Measurements from ENCODE around the gene PCID2.
A peak's percentile ranks its signal among the peaks of the same experiment; 100 is the strongest.

PCID2 gene

DNA sequence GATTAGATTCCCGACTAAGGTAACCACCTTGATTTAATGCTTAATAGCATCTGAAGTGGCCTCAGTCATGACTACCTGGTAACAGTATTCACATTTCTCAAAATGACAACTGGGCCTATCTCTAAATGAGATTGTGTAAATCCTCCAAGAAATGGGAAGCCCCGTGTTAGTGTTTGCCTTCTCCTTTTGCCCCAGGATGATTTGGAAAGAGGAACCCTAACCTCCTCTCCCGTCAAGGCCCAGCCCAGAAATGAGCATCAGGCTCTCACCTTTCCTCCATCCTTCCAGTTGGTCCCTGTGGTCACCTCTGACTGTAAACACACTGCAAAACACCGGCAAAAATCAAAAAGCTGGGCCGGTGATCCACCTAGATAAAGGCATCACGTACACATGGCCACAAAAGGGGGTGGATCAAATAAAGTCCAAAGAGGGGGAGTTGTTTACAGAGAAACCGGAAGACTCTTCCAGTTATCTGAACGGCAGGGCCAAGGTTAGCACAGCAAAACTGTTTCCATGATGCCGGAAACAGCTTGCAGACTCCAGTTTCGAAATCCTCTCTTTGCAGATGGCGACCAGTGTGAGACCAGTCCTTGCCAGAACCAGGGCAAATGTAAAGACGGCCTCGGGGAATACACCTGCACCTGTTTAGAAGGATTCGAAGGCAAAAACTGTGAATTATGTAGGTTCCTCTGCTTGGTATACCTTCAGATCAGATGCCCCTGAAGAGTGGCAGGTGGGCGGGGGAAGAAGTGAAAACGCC is 69.5 kb downstream of the PCID2 start:
- Histone ChIP-seq H2BK5ac (ENCODE audit: low read depth, low read length, poor library complexity) (no peak overlapping the region), H3K9me3 (ENCODE audit: insufficient read depth, low read depth, low read length) (peaks cover 2% of the 10 kb centered on the region), H4K91ac (ENCODE audit: low read depth, low read length) (no peak overlapping the region), H3K4me2 (ENCODE audit: low read length) (no peak overlapping the region), H3K27ac (ENCODE audit: low read depth, low read length) (no peak overlapping the region), H2AK5ac (ENCODE audit: low read length) (no peak overlapping the region), H4K8ac (ENCODE audit: low read depth, low read length) (no peak overlapping the region), H3K79me1 (ENCODE audit: low read length) (no peaks in the 10 kb centered on the region), H3K4ac (ENCODE audit: low read depth, low read length) (no peak overlapping the region), H3K9ac (ENCODE audit: low read length) (no peak overlapping the region), H4K12ac (ENCODE audit: low read depth, low read length) (no peak overlapping the region), H3K4me1 (ENCODE audit: control insufficient read depth in 1 of 2, insufficient read depth in 2 of 2, low read length in 2 of 2) (no peaks in the 10 kb centered on the region), H2BK120ac (ENCODE audit: insufficient read depth, low read length, poor library complexity) (no peak overlapping the region), H3K14ac (ENCODE audit: low read length) (no peak overlapping the region), H3K23ac (ENCODE audit: low read length) (no peak overlapping the region), H2BK12ac (ENCODE audit: low read length) (no peak overlapping the region), H2AFZ (ENCODE audit: insufficient read depth, low read length, poor library complexity) (no peak overlapping the region), H3K36me3 (ENCODE audit: control insufficient read depth in 1 of 2, insufficient read depth in 2 of 2, low read length in 2 of 2) (no peaks in the 10 kb centered on the region), H3K27me3 (ENCODE audit: insufficient read depth, low read length) (no peaks in the 10 kb centered on the region), H3K79me2 (ENCODE audit: control insufficient read depth, insufficient read depth, low read length, poor library complexity) (no peaks in the 10 kb centered on the region), H3K18ac (ENCODE audit: low read length) (no peak overlapping the region), H3K4me3 (ENCODE audit: low read depth, low read length) (no peak overlapping the region)
- DNase-seq: no peak
- no CpG with 5 or more reads among the region's 16 CpGs for WGBS (ENCODE audit: extremely low coverage, insufficient coverage, insufficient read length)

DNA sequence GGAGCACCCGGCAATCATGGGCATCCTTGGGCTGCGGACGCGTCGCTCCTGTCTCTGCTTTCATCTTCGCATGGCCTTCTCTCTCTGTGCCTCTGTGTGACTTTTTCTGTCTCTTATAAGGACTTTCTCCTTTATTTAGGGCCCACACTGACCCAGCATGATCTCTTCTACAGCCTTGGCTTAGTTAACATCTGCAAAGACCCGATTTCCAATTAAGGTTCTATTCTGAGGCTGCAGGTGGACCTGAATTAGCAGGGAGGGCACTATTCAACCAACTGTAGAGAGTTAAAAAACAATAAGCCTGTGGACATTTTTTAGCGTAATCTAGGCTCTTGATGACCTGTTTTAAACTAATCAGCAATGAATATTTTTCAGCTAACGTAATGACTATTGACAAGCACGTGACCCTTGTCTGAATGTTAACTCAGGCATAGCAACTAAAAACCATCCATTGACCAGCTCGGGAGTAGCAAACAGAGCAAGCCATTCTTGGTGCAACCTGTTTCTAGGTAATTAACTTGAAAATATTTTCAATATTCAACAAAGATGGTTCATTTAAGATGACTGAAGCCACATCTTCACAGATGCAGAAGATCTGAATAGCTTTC is 70.7 kb downstream of the PCID2 start:
- H3K23ac ChIP-seq (ENCODE audit: low read length): no peak overlapping the region
- no peak overlapping the region for H4K8ac ChIP-seq (ENCODE audit: low read depth, low read length)
- no peak overlapping the region for H2AFZ ChIP-seq (ENCODE audit: insufficient read depth, low read length, poor library complexity)
- H3K4me2 ChIP-seq (ENCODE audit: low read length): no peak overlapping the region
- peaks cover 2% of the 10 kb centered on the region for H3K9me3 ChIP-seq (ENCODE audit: insufficient read depth, low read depth, low read length)
- H3K79me1 ChIP-seq (ENCODE audit: low read length): no peaks in the 10 kb centered on the region
- no peak overlapping the region for H4K12ac ChIP-seq (ENCODE audit: low read depth, low read length)
- no peak overlapping the region for H2BK5ac ChIP-seq (ENCODE audit: low read depth, low read length, poor library complexity)
- no peak overlapping the region for H3K4ac ChIP-seq (ENCODE audit: low read depth, low read length)
- H2BK120ac ChIP-seq (ENCODE audit: insufficient read depth, low read length, poor library complexity): no peak overlapping the region
- no peaks in the 10 kb centered on the region for H3K79me2 ChIP-seq (ENCODE audit: control insufficient read depth, insufficient read depth, low read length, poor library complexity)
- H2AK5ac ChIP-seq (ENCODE audit: low read length): no peak overlapping the region
- H2BK12ac ChIP-seq (ENCODE audit: low read length): no peak overlapping the region
- H3K14ac ChIP-seq (ENCODE audit: low read length): no peak overlapping the region
- H3K4me1 ChIP-seq (ENCODE audit: control insufficient read depth in 1 of 2, insufficient read depth in 2 of 2, low read length in 2 of 2): no peaks in the 10 kb centered on the region
- WGBS (ENCODE audit: extremely low coverage, insufficient coverage, insufficient read length): no CpG with 5 or more reads among the region's 11 CpGs
- H3K4me3 ChIP-seq (ENCODE audit: low read depth, low read length): no peak overlapping the region
- no peak overlapping the region for H3K9ac ChIP-seq (ENCODE audit: low read length)
- H3K27me3 ChIP-seq (ENCODE audit: insufficient read depth, low read length): no peaks in the 10 kb centered on the region
- H3K27ac ChIP-seq (ENCODE audit: low read depth, low read length): no peak overlapping the region
- no peak for DNase-seq
- H3K18ac ChIP-seq (ENCODE audit: low read length): no peak overlapping the region
- H4K91ac ChIP-seq (ENCODE audit: low read depth, low read length): no peak overlapping the region
- H3K36me3 ChIP-seq (ENCODE audit: control insufficient read depth in 1 of 2, insufficient read depth in 2 of 2, low read length in 2 of 2): no peaks in the 10 kb centered on the region

DNA sequence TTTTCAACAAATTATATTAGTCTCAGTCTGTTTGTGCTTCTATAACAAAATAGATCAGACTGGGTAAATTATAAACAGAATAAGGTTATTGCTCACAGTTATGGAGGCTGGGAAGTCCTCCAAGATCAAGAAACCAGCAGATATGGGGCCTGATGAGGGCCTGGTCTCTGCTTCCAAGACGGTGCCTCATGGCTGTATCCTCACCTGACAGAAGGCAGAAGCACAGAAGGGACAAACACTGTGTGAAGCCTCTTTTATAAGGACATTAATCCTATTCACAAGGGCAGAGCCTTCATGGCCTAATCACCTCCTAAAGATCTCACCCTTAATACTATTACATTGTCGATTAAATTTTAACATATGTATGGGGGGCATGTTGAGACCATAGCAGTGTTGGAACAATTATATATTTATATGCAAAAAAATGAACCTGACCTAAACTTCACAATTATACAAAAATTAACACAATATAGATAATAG is 73.1 kb downstream of the PCID2 start:
- H3K9me3 ChIP-seq (ENCODE audit: insufficient read depth, low read depth, low read length): no peaks in the 10 kb centered on the region
- H3K79me2 ChIP-seq (ENCODE audit: control insufficient read depth, insufficient read depth, low read length, poor library complexity): no peaks in the 10 kb centered on the region
- no peak overlapping the region for H3K14ac ChIP-seq (ENCODE audit: low read length)
- H3K79me1 ChIP-seq (ENCODE audit: low read length): no peaks in the 10 kb centered on the region
- WGBS (ENCODE audit: extremely low coverage, insufficient coverage, insufficient read length): no CpG with 5 or more reads among the region's 2 CpGs
- H3K4me3 ChIP-seq (ENCODE audit: low read depth, low read length): no peak overlapping the region
- no peak overlapping the region for H3K4me2 ChIP-seq (ENCODE audit: low read length)
- H4K8ac ChIP-seq (ENCODE audit: low read depth, low read length): no peak overlapping the region
- H3K27me3 ChIP-seq (ENCODE audit: insufficient read depth, low read length): no peaks in the 10 kb centered on the region
- no peak overlapping the region for H3K27ac ChIP-seq (ENCODE audit: low read depth, low read length)
- H3K36me3 ChIP-seq (ENCODE audit: control insufficient read depth in 1 of 2, insufficient read depth in 2 of 2, low read length in 2 of 2): no peaks in the 10 kb centered on the region
- H2AK5ac ChIP-seq (ENCODE audit: low read length): no peak overlapping the region
- no peak overlapping the region for H4K12ac ChIP-seq (ENCODE audit: low read depth, low read length)
- DNase-seq: no peak
- no peak overlapping the region for H2BK5ac ChIP-seq (ENCODE audit: low read depth, low read length, poor library complexity)
- no peak overlapping the region for H3K18ac ChIP-seq (ENCODE audit: low read length)
- no peak overlapping the region for H2AFZ ChIP-seq (ENCODE audit: insufficient read depth, low read length, poor library complexity)
- no peak overlapping the region for H2BK12ac ChIP-seq (ENCODE audit: low read length)
- H3K23ac ChIP-seq (ENCODE audit: low read length): no peak overlapping the region
- H3K4me1 ChIP-seq (ENCODE audit: control insufficient read depth in 1 of 2, insufficient read depth in 2 of 2, low read length in 2 of 2): no peaks in the 10 kb centered on the region
- no peak overlapping the region for H3K9ac ChIP-seq (ENCODE audit: low read length)
- no peak overlapping the region for H2BK120ac ChIP-seq (ENCODE audit: insufficient read depth, low read length, poor library complexity)
- no peak overlapping the region for H4K91ac ChIP-seq (ENCODE audit: low read depth, low read length)
- no peak overlapping the region for H3K4ac ChIP-seq (ENCODE audit: low read depth, low read length)

DNA sequence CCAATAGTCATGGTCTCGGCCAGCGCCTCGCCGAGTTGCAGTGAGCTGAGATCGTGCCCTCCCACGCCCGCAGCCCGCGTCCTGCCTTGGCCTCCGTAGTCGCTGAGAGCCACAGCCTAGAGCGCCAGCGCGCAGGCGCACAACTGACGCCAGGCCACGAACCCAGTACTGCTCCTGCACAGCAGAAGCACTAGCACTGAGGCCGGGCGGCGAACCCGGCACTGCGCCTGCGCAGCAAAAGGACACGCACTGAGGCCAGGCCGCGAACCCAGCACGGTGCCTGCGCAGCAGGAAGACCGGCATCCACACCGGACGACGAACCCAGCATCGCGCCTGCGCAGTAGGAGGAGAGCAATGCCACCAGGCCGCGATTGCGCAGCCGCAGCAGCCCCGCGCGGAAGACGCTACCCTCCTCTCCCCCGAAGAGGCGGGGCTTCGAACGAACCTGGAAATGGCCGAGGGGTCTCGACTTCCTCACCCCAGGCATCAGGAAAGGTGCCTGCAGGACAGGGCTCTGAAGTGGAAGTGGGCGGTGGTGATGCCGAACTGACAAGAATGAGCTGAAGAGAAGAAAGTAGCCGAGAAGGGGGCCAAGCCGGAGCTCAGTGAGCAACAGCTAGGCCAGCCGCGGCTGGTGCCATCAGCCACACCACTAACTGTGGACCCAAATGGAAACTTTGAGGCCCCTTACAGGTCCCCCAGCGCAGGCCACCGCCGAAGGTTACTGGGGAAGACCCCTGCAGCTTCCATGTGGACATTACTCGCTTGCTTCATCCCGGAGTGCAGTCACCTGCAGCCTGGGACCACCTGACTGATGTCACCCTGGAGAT is 78.3 kb downstream of the PCID2 start:
- Histone ChIP-seq H2BK120ac (ENCODE audit: insufficient read depth, low read length, poor library complexity) (no peak overlapping the region), H3K14ac (ENCODE audit: low read length) (no peak overlapping the region), H3K18ac (ENCODE audit: low read length) (no peak overlapping the region), H3K27ac (ENCODE audit: low read depth, low read length) (no peak overlapping the region), H3K9me3 (ENCODE audit: insufficient read depth, low read depth, low read length) (no peaks in the 10 kb centered on the region), H2BK5ac (ENCODE audit: low read depth, low read length, poor library complexity) (no peak overlapping the region), H3K4me2 (ENCODE audit: low read length) (no peak overlapping the region), H4K12ac (ENCODE audit: low read depth, low read length) (no peak overlapping the region), H3K23ac (ENCODE audit: low read length) (no peak overlapping the region), H2BK12ac (ENCODE audit: low read length) (no peak overlapping the region), H3K4me3 (ENCODE audit: low read depth, low read length) (no peak overlapping the region), H3K9ac (ENCODE audit: low read length) (no peak overlapping the region), H3K79me1 (ENCODE audit: low read length) (no peaks in the 10 kb centered on the region), H2AFZ (ENCODE audit: insufficient read depth, low read length, poor library complexity) (no peak overlapping the region), H3K4me1 (ENCODE audit: control insufficient read depth in 1 of 2, insufficient read depth in 2 of 2, low read length in 2 of 2) (peaks cover 0 to 4% of the 10 kb centered on the region in 2 experiments), H2AK5ac (ENCODE audit: low read length) (no peak overlapping the region), H4K91ac (ENCODE audit: low read depth, low read length) (no peak overlapping the region), H3K79me2 (ENCODE audit: control insufficient read depth, insufficient read depth, low read length, poor library complexity) (no peaks in the 10 kb centered on the region), H3K27me3 (ENCODE audit: insufficient read depth, low read length) (no peaks in the 10 kb centered on the region), H3K36me3 (ENCODE audit: control insufficient read depth in 1 of 2, insufficient read depth in 2 of 2, low read length in 2 of 2) (no peaks in the 10 kb centered on the region), H3K4ac (ENCODE audit: low read depth, low read length) (no peak overlapping the region), H4K8ac (ENCODE audit: low read depth, low read length) (no peak overlapping the region)
- DNase-seq: peak in 1 of 2 donors; percentile 20
- WGBS (ENCODE audit: extremely low coverage, insufficient coverage, insufficient read length): no CpG with 5 or more reads among the region's 60 CpGs

Measured in trophoblast cell (in vitro differentiated cells and primary cell).